T-helper 17 cell (primary cell): ENCODE measurements around the gene RASGEF1B. TPM values are rescaled to one million over a fixed set of nuclear protein-coding genes. Genes with fewer than 3 reads are reported as not detected.
A peak's percentile ranks its signal among the peaks of the same experiment; 100 is the strongest.
"Not testable (repeated sequence)": the region's sequence is repeated elsewhere in the genome, so short reads cannot be mapped to it uniquely, and the experiment has no call there.

Experiments
- ATAC-seq: fragments of 150-1000 bp; cut with Tn5 transposase; 2 replicates; pipeline ENCODE4 v1.10.0; 2021; ENCODE audit warnings: mild to moderate bottlenecking, moderate library complexity
- DNase-seq, 3 donors: peaks; one replicate each; pipeline versions ENCODE4 v3.0.0 to v3.0.0-alpha.2; 2020 to 2021
- H3K9me3 ChIP-seq: one replicate; pipeline ENCODE4 v1.7.0; 2013; ENCODE audit warnings: low read length, mild to moderate bottlenecking; ENCODE audit not compliant: control insufficient read depth, poor library complexity, severe bottlenecking
- H3K27ac Mint-ChIP-seq: one replicate; pipeline ENCODE4 v1.8.0; 2022; ENCODE audit warnings: mild to moderate bottlenecking, moderate library complexity, mixed read lengths
- H3K27me3 Mint-ChIP-seq: one replicate; pipeline ENCODE4 v1.8.0; 2022; ENCODE audit warnings: mixed read lengths
- H3K36me3 Mint-ChIP-seq: one replicate; pipeline ENCODE4 v1.8.0; 2022; ENCODE audit warnings: low read depth, mixed read lengths
- H3K4me1 Mint-ChIP-seq: one replicate; pipeline ENCODE4 v1.8.0; 2022; ENCODE audit warnings: mild to moderate bottlenecking, mixed read lengths
- H3K4me3 Mint-ChIP-seq: one replicate; pipeline ENCODE4 v1.8.0; 2022; ENCODE audit warnings: mild to moderate bottlenecking, moderate library complexity, mixed read lengths
- total RNA-seq, 4 donors: library from RNA in 2 of 4; stranded (reverse) in 2 of 4; gene quantifications; one replicate each; pipeline ENCODE4 v1.2.3 and lab custom pipeline; 2022 to 2026

Gene RASGEF1B
- total RNA-seq, 2 donors from 2014 or later: 48.3 to 58.7 TPM

DNA sequence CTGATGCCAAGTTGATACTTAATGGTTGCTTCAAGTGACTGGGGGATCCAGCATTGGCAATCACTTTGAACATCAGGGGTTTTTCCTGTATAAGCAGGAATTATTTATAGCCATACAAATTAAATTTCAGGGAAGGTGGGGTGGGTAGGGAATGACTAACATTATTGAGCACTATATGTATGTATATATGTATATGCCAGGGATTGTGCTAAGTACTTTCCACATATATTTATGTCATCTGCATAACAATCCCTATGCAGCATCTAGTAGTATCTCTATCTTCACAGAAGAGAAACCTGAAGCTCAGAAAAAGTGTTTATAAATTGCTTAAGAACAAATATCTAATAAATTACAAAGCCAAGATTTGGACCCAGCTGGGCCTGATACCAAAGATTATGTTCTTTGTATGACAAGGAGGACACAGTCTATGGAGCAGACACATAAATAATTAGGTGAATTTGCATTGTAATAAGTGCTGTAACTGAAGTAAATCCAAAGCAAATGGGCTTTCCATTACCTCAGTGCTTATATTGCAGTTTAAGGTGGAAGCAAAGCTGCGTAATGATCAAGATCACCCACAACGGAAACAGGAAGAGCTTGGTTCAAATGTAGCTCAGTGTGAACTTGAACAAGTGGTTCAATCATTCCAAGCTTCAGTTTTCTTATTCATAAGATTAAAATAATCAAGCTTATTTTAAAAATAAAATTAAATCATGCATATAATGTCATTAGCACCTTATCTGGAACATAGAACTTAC is 18.9 kb upstream of the RASGEF1B start:
- H3K27ac Mint-ChIP-seq: peak overlapping the region; percentile 32
- no peaks in the 10 kb centered on the region for H3K9me3 ChIP-seq
- DNase-seq: no peak
- peaks cover 20% of the 10 kb centered on the region for H3K4me1 Mint-ChIP-seq
- H3K27me3 Mint-ChIP-seq: no peaks in the 10 kb centered on the region
- no peaks in the 10 kb centered on the region for H3K36me3 Mint-ChIP-seq
- no peak for ATAC-seq
- no peak overlapping the region for H3K4me3 Mint-ChIP-seq

DNA sequence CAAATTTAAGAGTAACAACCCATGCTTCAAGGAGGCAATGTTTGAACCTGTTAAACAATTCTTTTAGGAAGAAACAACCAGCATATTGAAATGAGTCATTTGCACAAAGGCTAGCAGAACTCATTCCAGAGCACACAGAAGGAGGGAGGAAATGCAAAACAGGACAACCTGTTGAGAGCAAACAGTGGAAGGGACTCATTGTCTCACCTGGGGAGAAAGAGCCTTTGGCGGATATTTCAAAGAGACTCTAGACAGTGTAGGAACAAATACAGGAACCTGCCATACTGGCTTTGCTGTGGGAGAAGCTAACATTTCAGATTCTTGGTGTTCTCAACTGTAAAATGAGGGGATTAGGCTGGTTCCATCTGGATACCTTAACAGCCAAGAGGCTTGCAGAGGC is 14.8 kb upstream of the RASGEF1B start:
- Mint-ChIP-seq H3K4me3 (no peak overlapping the region), H3K27me3 (no peaks in the 10 kb centered on the region), H3K27ac (no peak overlapping the region), H3K36me3 (no peaks in the 10 kb centered on the region), H3K4me1 (peaks cover 2% of the 10 kb centered on the region)
- no peak for DNase-seq
- no peaks in the 10 kb centered on the region for H3K9me3 ChIP-seq
- ATAC-seq: no peak

DNA sequence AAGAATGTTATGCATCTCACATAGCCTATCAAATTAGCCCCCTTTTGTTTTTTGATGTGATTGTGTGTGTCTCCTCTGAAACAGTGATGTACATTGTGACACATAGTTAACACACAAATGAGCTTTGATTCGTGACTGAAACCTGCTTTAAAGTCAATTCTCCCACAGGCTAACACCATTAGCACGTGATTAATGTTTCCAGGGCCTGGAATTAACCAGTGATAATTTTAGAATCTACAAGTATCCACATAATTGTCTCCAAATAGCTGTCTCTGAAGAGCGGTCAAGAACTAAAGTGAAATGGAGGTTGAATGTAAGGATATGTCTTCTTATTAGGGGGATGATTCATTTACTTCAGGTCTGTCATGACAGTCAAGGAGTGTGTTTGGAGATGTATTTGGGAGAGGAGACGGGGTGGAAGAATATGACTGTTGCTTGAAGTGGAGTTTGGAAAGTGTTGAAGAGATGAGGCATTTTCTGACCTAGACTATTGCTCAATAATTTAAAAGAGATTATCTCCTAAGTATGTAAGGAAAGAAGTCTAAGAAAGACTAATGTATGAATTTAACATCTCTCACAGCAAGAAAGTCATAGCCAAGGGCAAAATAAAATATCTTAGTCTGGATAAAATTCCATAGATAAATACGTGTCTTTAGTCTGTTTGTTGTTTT is 13.7 kb upstream of the RASGEF1B start:
- H3K27ac Mint-ChIP-seq: no peak overlapping the region
- no peak for DNase-seq
- ATAC-seq: no peak
- no peak overlapping the region for H3K4me3 Mint-ChIP-seq
- H3K27me3 Mint-ChIP-seq: no peaks in the 10 kb centered on the region
- H3K36me3 Mint-ChIP-seq: no peaks in the 10 kb centered on the region
- H3K9me3 ChIP-seq: no peaks in the 10 kb centered on the region
- H3K4me1 Mint-ChIP-seq: no peaks in the 10 kb centered on the region

DNA sequence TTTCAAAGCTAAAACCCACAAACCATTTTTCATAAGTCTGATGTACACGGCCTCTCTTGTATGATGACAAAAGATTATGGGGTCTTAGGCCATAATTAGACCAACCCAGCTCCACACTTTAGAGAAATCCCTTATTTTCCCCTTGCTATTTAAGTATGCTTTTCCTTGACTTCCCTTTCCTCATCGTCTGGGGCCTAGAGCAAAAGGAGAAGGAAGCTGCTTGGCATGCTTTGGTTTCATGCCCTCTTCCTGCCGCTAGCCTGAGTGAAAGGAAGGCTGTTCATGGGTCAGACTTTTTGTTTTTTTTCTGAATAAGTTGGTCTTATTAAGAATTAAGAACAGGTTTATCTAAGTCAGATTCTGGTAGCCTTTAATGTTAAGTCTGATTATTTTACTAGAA is 10.6 kb upstream of the RASGEF1B start:
- ATAC-seq: no peak
- no peak overlapping the region for H3K27ac Mint-ChIP-seq
- no peaks in the 10 kb centered on the region for H3K9me3 ChIP-seq
- H3K4me3 Mint-ChIP-seq: no peak overlapping the region
- H3K27me3 Mint-ChIP-seq: peaks cover 1% of the 10 kb centered on the region
- no peaks in the 10 kb centered on the region for H3K4me1 Mint-ChIP-seq
- DNase-seq: no peak
- no peaks in the 10 kb centered on the region for H3K36me3 Mint-ChIP-seq

DNA sequence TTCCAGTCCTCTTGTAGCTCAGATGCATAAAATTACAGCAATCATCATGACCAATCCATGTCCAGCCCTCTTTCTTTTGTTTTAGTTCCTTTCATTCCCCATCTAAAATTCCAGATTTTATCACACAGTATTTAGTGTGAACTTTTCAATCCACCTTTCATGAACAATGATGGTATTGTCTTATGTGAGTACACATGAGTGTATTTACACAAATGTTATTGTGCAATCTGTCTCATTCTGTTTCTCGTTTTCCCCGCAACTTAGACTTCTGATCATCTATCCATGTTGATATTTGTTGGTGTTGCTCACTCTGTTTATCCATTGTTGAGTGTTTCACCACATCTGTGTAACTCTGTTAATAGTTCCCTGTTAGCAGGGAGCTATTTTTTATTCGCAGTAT is 9.4 kb upstream of the RASGEF1B start:
- no peak overlapping the region for H3K4me3 Mint-ChIP-seq
- no peak for ATAC-seq
- H3K36me3 Mint-ChIP-seq: peaks cover 2% of the 10 kb centered on the region

DNA sequence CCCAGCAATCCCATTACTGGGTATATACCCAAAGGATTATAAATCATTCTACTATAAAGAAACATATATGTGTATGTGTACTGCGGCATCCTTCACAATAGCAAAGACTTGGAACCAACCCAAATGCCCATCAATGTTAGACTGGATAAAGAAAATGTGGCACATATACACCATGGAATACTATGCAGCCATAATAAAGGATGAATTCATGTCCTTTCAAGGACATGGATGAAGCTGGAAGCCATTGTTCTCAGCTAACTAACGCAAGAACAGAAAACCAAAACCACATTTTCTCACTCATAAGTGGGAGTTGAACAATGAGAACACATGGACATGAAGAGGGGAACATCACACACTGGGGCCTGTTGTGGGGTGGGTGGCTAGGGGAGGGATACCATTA is 7.9 kb upstream of the RASGEF1B start:
- H3K4me3 Mint-ChIP-seq, ATAC-seq, H3K36me3 Mint-ChIP-seq, H3K4me1 Mint-ChIP-seq, H3K27ac Mint-ChIP-seq, DNase-seq, H3K9me3 ChIP-seq: not testable (repeated sequence)
- H3K27me3 Mint-ChIP-seq: peaks cover 19% of the 10 kb centered on the region

More for the DNA sequence above, 9.4 kb upstream of the RASGEF1B start:
- H3K27ac Mint-ChIP-seq: no peak overlapping the region
- peaks cover 11% of the 10 kb centered on the region for H3K27me3 Mint-ChIP-seq
- no peak for DNase-seq
- no peaks in the 10 kb centered on the region for H3K9me3 ChIP-seq
- no peaks in the 10 kb centered on the region for H3K4me1 Mint-ChIP-seq

DNA sequence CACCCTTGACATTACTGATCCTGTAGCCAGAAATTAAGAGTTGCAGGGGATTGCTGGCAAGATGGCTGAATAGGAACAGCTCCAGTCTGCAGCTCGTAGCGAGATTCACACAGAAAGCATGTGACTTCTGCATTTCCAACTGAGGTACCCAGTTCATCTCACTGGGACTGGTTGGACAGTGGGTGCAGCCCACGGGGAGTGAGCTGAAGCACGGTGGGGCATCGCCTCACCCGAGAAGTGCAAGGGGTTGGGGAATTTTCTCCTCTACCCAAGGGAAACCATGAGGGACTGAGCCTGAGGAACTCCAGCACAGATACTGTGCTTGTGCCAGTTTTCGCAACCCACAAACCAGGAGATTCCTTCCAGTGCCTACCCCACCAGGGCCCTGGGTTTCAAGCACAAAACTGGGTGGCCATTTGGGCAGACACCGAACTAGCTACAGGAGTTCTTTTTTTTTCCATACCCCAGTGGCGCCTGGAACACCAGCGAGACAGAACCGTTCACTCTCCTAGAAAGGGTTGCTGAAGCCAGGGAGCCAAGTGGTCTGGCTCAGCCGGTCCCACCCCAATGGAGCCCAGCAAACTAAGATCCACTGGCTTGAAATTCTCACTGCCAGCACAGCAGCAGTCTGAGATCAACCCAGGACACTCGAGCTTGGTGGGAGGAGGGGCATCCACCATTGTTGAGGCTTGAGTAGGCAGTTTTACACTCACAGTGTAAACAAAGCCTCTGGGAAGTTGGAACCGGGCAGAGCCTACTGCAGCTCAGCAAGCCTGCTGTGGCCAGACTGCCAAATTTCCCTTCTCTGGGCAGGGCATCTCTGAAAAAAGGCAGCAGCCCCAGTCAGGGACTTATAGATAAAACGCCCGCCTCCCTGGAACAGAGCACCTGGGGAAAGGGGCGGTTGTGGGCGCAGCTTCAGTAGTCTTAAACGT is 1.9 kb upstream of the RASGEF1B start:
- not testable (repeated sequence) for DNase-seq, ATAC-seq, H3K36me3 Mint-ChIP-seq, H3K4me3 Mint-ChIP-seq, H3K9me3 ChIP-seq
- Mint-ChIP-seq H3K4me1 (peaks cover 30% of the 10 kb centered on the region), H3K27me3 (peaks cover 19% of the 10 kb centered on the region), H3K27ac (peak overlapping the region; percentile 97)

DNA sequence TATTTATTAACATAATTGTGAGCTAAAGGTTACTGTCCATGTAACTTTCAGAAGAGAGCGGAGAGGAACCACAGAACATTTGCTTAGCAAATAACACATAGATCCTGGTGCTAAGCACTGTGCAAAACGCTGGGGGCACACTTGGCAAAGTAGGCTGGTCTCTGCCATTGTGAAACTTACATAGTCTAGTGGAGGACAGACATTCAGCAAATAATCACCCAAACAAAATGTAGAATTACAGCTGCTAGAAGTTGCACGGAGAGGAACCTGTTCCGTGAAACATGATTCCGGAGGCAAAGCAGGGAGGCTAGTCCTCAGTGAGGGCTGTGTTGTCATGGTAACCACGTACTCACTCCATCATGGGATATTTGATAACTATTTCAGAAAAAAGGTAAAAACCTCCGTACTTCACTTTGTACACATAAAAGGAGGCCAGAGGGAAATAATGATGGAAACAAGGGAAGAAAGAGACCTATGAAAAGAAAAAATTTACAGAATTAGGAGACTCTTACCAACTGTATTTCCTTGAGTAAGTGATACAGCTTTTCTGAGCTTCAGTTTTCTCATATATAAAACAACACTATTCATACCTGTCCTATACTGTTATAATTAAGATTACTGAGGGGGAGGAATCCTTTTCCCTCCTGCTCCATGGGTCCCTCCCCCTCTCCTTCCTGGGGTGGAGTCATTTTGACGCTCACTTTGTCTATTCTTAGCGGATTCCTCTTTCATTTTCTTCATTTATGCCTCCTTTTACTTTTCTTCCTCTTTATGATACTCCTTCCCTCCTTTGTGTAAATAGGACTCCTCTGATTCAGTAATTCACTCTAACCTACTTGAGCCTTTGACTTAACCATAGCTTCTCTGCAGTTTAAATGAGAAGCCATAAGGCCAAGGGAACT is 825 bp upstream of the RASGEF1B start:
- Mint-ChIP-seq H3K36me3 (peaks cover 6% of the 10 kb centered on the region), H3K4me3 (peak overlapping the region; percentile 99), H3K27ac (peak overlapping the region; percentile 97), H3K4me1 (peaks cover 30% of the 10 kb centered on the region), H3K27me3 (peaks cover 19% of the 10 kb centered on the region)
- ATAC-seq: peak; percentile 61
- no peaks in the 10 kb centered on the region for H3K9me3 ChIP-seq
- DNase-seq: peak in 1 of 3 donors; percentile 37

DNA sequence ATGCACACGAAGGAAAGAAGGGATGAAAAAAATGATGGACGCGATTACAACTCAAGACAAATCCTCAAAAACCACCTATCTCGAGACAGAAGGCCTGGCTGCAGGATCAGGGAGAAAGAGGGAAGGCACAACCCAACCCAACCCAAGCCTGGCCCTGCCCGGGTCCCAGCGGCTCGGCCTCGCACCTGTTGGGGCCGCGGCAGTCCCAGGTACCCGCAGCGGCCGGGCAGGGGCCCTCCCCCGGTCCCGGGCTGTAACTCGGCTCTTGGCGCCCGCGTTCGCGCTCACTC is 464 bp downstream of the RASGEF1B start:
- peak overlapping the region; percentile 99 for H3K4me3 Mint-ChIP-seq
- peaks cover 32% of the 10 kb centered on the region for H3K4me1 Mint-ChIP-seq
- peaks cover 7% of the 10 kb centered on the region for H3K27me3 Mint-ChIP-seq
- peak overlapping the region; percentile 97 for H3K27ac Mint-ChIP-seq
- no peak for ATAC-seq
- peaks cover 4% of the 10 kb centered on the region for H3K36me3 Mint-ChIP-seq
- no peak for DNase-seq
- no peaks in the 10 kb centered on the region for H3K9me3 ChIP-seq

DNA sequence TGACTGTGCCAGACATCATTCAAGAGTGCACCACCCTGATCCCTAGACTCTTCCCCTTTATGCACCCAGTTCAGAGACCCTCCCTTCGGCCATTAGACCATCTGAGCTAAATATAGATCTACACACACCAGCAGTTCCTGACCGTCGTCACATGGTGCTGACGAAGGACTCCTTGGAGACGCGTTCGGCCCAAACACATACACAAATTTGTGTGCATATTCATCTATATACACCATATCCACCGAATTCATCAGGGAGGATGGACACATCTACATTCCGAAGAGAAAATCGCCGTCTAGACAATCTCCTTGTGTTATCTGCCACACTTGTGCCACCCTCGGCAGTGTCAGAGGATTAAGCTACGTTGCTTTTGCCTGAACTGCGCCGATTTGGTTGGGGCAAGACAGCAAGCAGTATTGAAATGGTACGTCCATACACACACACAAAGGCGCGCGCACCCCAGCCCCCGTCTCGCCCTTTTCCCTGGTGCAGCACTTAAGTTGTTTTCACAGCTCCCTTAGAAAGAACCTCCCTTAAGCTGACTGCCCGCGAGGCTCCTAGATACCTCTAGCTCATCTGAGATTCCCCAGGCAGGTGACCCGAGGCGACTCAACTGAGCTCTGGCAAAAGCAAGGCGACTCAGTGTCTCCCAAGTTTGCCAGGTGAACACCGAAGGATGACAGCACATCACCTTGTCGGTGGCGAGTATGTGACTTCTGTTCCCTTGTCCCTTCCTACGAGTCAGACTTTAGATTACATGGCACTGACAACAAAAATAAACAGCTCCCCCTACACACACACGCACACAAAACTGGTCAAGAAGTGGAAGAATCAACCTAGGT is 1.0 kb downstream of the RASGEF1B start:
- Mint-ChIP-seq H3K4me3 (peak overlapping the region; percentile 99), H3K27ac (peak overlapping the region; percentile 97), H3K36me3 (peaks cover 4% of the 10 kb centered on the region), H3K4me1 (peaks cover 32% of the 10 kb centered on the region), H3K27me3 (peaks cover 7% of the 10 kb centered on the region)
- ATAC-seq (no peak), DNase-seq (peak in 2 of 3 donors; percentile 12 to 20)
- H3K9me3 ChIP-seq: no peaks in the 10 kb centered on the region

DNA sequence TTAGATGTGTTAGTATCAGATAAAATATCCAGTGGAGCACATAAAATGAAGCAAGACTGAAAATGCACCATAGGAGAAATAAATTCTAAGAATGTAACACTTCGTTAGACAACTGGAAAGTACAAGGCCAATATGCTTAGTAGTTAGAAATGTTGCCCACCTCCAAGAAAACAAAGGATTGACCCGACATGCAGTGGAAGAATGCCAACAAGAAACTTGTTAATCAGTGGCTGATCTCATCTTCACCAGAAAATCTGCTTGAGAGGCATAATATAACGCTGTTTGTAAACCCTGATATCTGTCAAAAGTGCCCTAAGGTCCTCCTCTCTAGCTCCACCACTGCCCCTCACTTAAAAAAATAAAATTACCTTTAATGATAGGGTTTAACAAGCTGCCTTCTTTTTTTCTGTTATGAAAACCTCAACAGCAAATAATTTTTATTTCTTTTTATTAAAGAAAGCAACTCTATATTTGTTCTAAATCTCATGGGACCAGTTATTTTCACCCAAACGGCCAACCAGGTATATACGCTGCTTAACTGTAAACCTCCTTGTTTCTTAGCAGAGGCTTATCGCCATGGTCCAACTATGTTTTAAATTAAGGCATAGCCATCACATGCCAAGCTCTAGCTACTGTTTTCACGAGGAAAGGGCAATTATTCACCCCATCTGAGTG is 1.8 kb downstream of the RASGEF1B start:
- DNase-seq (no peak), ATAC-seq (no peak)
- no peaks in the 10 kb centered on the region for H3K9me3 ChIP-seq
- H3K27ac Mint-ChIP-seq: peak overlapping the region; percentile 97
- peaks cover 3% of the 10 kb centered on the region for H3K27me3 Mint-ChIP-seq
- H3K4me3 Mint-ChIP-seq: peak overlapping the region; percentile 99
- peaks cover 30% of the 10 kb centered on the region for H3K4me1 Mint-ChIP-seq
- peaks cover 4% of the 10 kb centered on the region for H3K36me3 Mint-ChIP-seq
